Cortex of kidney (tissue), 1 donor: ENCODE results near the gene APEH.
"Not testable (repeated sequence)": the region's sequence is repeated elsewhere in the genome, so short reads cannot be mapped to it uniquely, and the experiment has no call there.

Experiments
- DNase-seq: peaks from one replicate; lab custom pipeline; 2025; lab: John Stamatoyannopoulos, UW

The APEH gene

GRCh38 chr3:49690856-49691255 lies 16.7 kb downstream of the APEH start:
- not testable (repeated sequence) for DNase-seq

- not testable (repeated sequence) for DNase-seq
Measured at GRCh38 chr3:49691481-49691880, 17.3 kb downstream of the APEH start.

- not testable (repeated sequence) for DNase-seq
Measured at GRCh38 chr3:49694409-49695070, 20.4 kb downstream of the APEH start.

- not testable (repeated sequence) for DNase-seq
Measured at GRCh38 chr3:49695350-49696015, 21.3 kb downstream of the APEH start.

- no peak for DNase-seq
Measured at GRCh38 chr3:49699281-49699979, 25.3 kb downstream of the APEH start.

GRCh38 chr3:49700014-49700413 lies 25.9 kb downstream of the APEH start:
- no peak for DNase-seq

GRCh38 chr3:49700453-49701128 lies 26.4 kb downstream of the APEH start:
- DNase-seq: no peak

- no peak for DNase-seq
Measured at GRCh38 chr3:49701388-49702077, 27.4 kb downstream of the APEH start.

- no peak for DNase-seq
Measured at GRCh38 chr3:49702672-49703071, 28.5 kb downstream of the APEH start.

GRCh38 chr3:49703443-49703927 lies 29.3 kb downstream of the APEH start:
- DNase-seq: no peak

- no peak for DNase-seq
Measured at GRCh38 chr3:49703956-49704355, 29.8 kb downstream of the APEH start.

GRCh38 chr3:49704629-49705028 lies 30.5 kb downstream of the APEH start:
- no peak for DNase-seq

GRCh38 chr3:49705390-49705960 lies 31.3 kb downstream of the APEH start:
- no peak for DNase-seq

- DNase-seq: no peak
Measured at GRCh38 chr3:49706456-49707112, 32.4 kb downstream of the APEH start.

- no peak for DNase-seq
Measured at GRCh38 chr3:49707113-49707480, 32.9 kb downstream of the APEH start.

GRCh38 chr3:49709852-49710251 lies 35.7 kb downstream of the APEH start:
- no peak for DNase-seq

GRCh38 chr3:49711489-49711888 lies 37.3 kb downstream of the APEH start:
- DNase-seq: no peak

- DNase-seq: no peak
Measured at GRCh38 chr3:49712166-49712565, 38.0 kb downstream of the APEH start.

- DNase-seq: no peak
Measured at GRCh38 chr3:49712631-49713317, 38.6 kb downstream of the APEH start.

GRCh38 chr3:49713336-49714105 lies 39.4 kb downstream of the APEH start:
- no peak for DNase-seq
